ENCODE data around the gene CCDC177. TPM values are rescaled to one million over a fixed set of nuclear protein-coding genes. Genes with fewer than 3 reads are reported as not detected.
"Not testable (repeated sequence)": the region's sequence is repeated elsewhere in the genome, so short reads cannot be mapped to it uniquely, and the experiment has no call there.

CCDC177 gene
- total and polyA plus RNA-seq, 7 experiments from 2014 or later: not detected

DNA sequence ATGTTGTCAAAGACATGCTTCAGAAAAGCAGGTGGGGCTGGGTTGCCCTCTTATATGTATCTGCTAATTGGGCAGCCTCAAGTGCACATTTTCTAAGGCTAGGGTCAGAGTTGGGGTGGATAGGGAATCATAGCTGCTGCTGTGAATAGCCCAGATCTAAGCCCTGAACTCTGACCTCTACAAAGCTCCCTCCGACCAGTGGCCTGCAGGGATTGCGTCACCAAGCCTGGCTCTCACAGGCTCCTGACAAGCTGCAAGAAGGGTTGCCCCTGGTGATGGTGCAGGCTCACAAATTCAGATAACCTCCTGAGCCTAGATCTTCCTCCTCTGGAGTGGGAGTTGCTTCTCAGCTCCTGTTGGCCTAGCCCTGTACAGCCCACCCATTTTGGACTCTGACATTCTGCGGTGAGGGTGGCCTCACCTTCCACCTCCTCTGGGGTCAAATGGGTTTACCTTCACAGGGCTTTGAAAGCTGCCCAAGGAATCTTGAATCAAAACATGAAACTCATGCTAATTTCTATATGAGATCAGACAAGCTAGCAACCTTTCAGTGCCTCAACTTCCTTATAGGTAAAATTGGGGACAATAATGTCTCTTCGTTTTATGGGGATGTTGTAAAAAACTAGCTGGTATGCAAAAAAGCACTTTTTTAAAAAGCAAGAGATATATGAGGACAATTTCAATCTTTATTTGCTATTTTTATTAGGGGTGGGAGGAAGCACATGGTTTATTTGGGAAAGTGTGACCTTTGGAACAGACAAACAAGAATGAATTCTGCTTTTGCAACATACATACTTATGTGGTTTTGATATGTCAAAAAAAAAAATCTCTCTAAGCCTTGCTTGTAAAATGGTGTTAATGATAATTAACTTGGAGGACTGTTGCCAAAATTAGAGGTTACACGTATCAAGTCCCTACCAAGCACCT, 31.9 kb upstream of the CCDC177 start:
- H3K36me3 Mint-ChIP-seq: no peaks in the 10 kb centered on the region
- peaks cover 13 to 38% (median 22%) of the 10 kb centered on the region in 7 donors for H3K4me1 Mint-ChIP-seq
- no peak overlapping the region for H3K4me3 Mint-ChIP-seq
- Histone ChIP-seq H3K9me3 (ENCODE audit: control insufficient read depth in 2 of 3, low read length in 3 of 3) (no peaks in the 10 kb centered on the region), H3K4me3 (ENCODE audit: low read length) (no peak overlapping the region), H3K36me3 (ENCODE audit: control insufficient read depth in 2 of 3, insufficient read depth in 3 of 3, low read length in 3 of 3) (no peaks in the 10 kb centered on the region), H3K27me3 (ENCODE audit: control insufficient read depth in 2 of 2, insufficient read depth in 2 of 2, low read length in 2 of 2) (no peaks in the 10 kb centered on the region), H3K27ac (ENCODE audit: low read depth, low read length) (no peak overlapping the region), H3K4me1 (ENCODE audit: control insufficient read depth in 2 of 2, insufficient read depth in 2 of 2, low read length in 2 of 2) (peaks cover 8 to 16% of the 10 kb centered on the region in 2 donors)
- ChIA-PET CTCF (interaction anchor here (1.3 to 4.0 kb wide), 3 partner anchors 26 to 120 kb away, joined by 4 to 38 read pairs (median 9); no protein-coding TSS in a partner anchor), POLR2A (interaction anchor here (0.7 to 1.3 kb wide), 3 partner anchors 8 to 99 kb away, joined by 3 to 4 read pairs (median 3); no protein-coding TSS in a partner anchor)
- DNase-seq (no peak), ATAC-seq (no peak)
- no peaks in the 10 kb centered on the region for H3K27me3 Mint-ChIP-seq
- no peak overlapping the region for H3K27ac Mint-ChIP-seq
- intact Hi-C loops (cut with micrococcal nuclease): no loop called here
- no peaks in the 10 kb centered on the region for H3K9me3 Mint-ChIP-seq

DNA sequence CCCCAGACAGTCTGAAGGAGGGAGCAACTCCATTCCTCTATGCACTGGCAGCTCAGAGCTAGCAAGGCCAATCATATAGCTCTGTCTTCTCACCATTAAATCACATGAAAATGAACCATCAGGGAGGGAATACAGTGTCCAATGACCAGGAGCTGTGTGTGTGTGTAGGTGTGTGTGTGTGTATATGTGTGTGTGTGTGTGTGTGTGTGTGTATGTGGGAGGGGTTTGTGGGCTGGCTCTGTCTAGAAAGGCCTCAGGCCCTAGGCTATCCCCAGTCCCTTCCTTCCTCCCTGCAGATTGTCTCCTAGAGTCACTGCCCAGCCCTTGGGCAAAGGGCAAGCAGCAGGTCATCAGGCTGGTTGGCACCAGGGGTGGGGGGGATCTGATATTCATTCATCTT, 31.1 kb upstream of the CCDC177 start:
- peak overlapping the region in 1 of 9 donors; percentile 20 for H3K27ac Mint-ChIP-seq
- POLR2A ChIA-PET: interaction anchor here (0.7 to 1.3 kb wide), 4 partner anchors 9 to 161 kb away, joined by 3 to 4 read pairs (median 4); partner anchors contain the start of gene SRSF5
- peaks cover 13 to 38% (median 21%) of the 10 kb centered on the region in 7 donors for H3K4me1 Mint-ChIP-seq
- intact Hi-C loops (cut with micrococcal nuclease): no loop called here
- Histone ChIP-seq H3K9me3 (ENCODE audit: control insufficient read depth in 2 of 3, low read length in 3 of 3) (no peaks in the 10 kb centered on the region), H3K27ac (ENCODE audit: low read depth, low read length) (no peak overlapping the region), H3K36me3 (ENCODE audit: control insufficient read depth in 2 of 3, insufficient read depth in 3 of 3, low read length in 3 of 3) (no peaks in the 10 kb centered on the region), H3K27me3 (ENCODE audit: control insufficient read depth in 2 of 2, insufficient read depth in 2 of 2, low read length in 2 of 2) (no peaks in the 10 kb centered on the region), H3K4me3 (ENCODE audit: low read length) (no peak overlapping the region), H3K4me1 (ENCODE audit: control insufficient read depth in 2 of 2, insufficient read depth in 2 of 2, low read length in 2 of 2) (peaks cover 5 to 12% of the 10 kb centered on the region in 2 donors)
- no peaks in the 10 kb centered on the region for H3K27me3 Mint-ChIP-seq
- CTCF ChIA-PET: interaction anchor here (0.8 to 4.0 kb wide), 8 partner anchors 21 to 121 kb away, joined by 3 to 38 read pairs (median 4); no protein-coding TSS in a partner anchor
- no peak for DNase-seq
- no peaks in the 10 kb centered on the region for H3K9me3 Mint-ChIP-seq
- no peak for ATAC-seq
- no peak overlapping the region for H3K4me3 Mint-ChIP-seq
- H3K36me3 Mint-ChIP-seq: no peaks in the 10 kb centered on the region

DNA sequence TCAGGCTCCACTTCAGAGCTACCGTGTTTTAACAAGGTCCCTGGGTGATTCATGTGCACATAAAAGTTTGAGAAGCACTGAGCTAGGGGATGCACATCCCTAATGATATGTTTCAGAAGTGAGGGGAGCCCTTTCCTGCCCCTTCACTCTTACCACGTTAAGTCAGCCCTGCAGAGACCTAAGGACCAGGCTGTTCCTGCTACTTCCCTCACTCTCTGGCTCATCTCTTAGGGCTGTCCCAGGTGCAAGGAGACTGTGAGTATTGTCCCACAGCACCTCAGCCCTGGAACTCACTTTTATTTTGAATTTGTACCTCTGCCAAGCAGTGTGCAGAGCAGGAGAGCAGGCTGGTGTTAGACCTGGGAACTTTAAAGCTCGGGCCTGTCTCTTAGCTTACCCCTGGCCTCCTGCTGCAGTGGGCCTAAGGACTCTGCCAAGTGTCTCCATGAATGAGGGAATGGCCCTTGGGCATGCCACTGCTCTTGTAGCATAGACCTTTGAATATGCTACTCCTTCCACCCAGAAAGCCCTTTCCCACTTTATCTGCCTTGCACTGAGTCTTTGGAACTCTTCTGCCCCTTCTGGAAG, 25.7 kb upstream of the CCDC177 start:
- H3K27me3 Mint-ChIP-seq: peaks cover 0 to 5% (median 0%) of the 10 kb centered on the region in 5 donors
- Histone ChIP-seq H3K4me3 (ENCODE audit: low read length) (no peak overlapping the region), H3K27ac (ENCODE audit: low read depth, low read length) (no peak overlapping the region), H3K4me1 (ENCODE audit: control insufficient read depth in 2 of 2, insufficient read depth in 2 of 2, low read length in 2 of 2) (no peaks in the 10 kb centered on the region), H3K9me3 (ENCODE audit: control insufficient read depth in 2 of 3, low read length in 3 of 3) (no peaks in the 10 kb centered on the region), H3K36me3 (ENCODE audit: control insufficient read depth in 2 of 3, insufficient read depth in 3 of 3, low read length in 3 of 3) (no peaks in the 10 kb centered on the region), H3K27me3 (ENCODE audit: control insufficient read depth in 2 of 2, insufficient read depth in 2 of 2, low read length in 2 of 2) (no peaks in the 10 kb centered on the region)
- intact Hi-C loops (cut with micrococcal nuclease): loop anchor here (5.0 kb wide), 2 partner anchors 37 to 217 kb away; no protein-coding TSS in a partner anchor
- ChIA-PET POLR2A (no interaction called here), CTCF (interaction anchor here (0.6 to 1.2 kb wide), 2 partner anchors 65 to 127 kb away, joined by 3 read pairs; no protein-coding TSS in a partner anchor)
- peaks cover 0 to 11% (median 4%) of the 10 kb centered on the region in 7 donors for H3K4me1 Mint-ChIP-seq
- ATAC-seq (no peak), DNase-seq (no peak)
- H3K4me3 Mint-ChIP-seq: no peak overlapping the region
- H3K27ac Mint-ChIP-seq: no peak overlapping the region
- no peaks in the 10 kb centered on the region for H3K36me3 Mint-ChIP-seq
- no peaks in the 10 kb centered on the region for H3K9me3 Mint-ChIP-seq

DNA sequence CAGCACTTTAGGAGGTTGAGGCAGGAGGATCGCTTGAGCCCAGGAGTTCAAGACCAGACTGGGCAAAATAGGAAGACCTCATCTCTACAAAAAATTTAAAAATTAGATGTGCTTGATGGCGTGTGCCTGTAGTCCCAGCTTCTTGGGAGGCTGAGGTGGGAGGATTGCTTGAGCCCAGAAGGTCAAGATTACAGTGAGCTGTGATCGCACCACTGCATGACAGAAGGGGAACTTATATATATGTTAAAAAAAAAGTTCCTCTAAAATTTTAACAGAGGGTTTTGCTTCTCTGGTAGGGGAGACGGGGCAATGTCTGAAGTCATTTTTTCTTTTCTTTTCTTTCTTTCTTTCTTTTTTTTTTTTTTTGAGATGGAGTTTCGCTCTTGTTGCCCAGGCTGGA, 24.8 kb upstream of the CCDC177 start:
- H3K27ac Mint-ChIP-seq; H3K9me3 Mint-ChIP-seq; H3K27me3 ChIP-seq (ENCODE audit: control insufficient read depth in 2 of 2, insufficient read depth in 2 of 2, low read length in 2 of 2); H3K4me1 ChIP-seq (ENCODE audit: control insufficient read depth in 2 of 2, insufficient read depth in 2 of 2, low read length in 2 of 2); H3K4me3 Mint-ChIP-seq; H3K27me3 Mint-ChIP-seq; intact Hi-C loops (cut with micrococcal nuclease); DNase-seq; H3K9me3 ChIP-seq (ENCODE audit: control insufficient read depth in 2 of 3, low read length in 3 of 3); H3K36me3 ChIP-seq (ENCODE audit: control insufficient read depth in 2 of 3, insufficient read depth in 3 of 3, low read length in 3 of 3); H3K4me3 ChIP-seq (ENCODE audit: low read length); POLR2A ChIA-PET; H3K36me3 Mint-ChIP-seq; H3K27ac ChIP-seq (ENCODE audit: low read depth, low read length); ATAC-seq: not testable (repeated sequence)
- CTCF ChIA-PET: interaction anchor here (1.4 kb wide), 1 partner anchor 13 kb away, joined by 4 read pairs; no protein-coding TSS in a partner anchor
- H3K4me1 Mint-ChIP-seq: peaks cover 0 to 10% (median 4%) of the 10 kb centered on the region in 7 donors

DNA sequence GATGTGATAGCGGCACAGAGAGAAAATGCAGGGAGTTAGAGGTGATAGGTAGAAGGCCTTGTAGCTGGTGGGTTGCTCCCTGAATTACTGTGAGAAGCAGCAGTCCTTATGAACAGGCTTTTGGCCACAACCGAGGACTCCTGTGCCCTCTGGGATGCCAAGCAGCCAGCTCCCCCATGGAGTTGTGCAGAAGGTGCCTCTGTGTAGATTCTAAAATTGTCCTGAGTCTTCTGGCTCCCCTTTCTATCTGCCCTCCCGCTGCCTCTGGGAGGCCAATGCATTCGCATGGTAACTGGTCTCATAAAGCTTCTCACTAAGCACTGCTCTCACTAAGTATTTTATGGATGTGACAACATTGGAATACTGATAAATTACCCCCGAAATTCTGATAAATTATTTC, 20.7 kb upstream of the CCDC177 start:
- no peaks in the 10 kb centered on the region for H3K9me3 ChIP-seq (ENCODE audit: control insufficient read depth in 2 of 3, low read length in 3 of 3)
- POLR2A ChIA-PET: no interaction called here
- H3K36me3 ChIP-seq (ENCODE audit: control insufficient read depth in 2 of 3, insufficient read depth in 3 of 3, low read length in 3 of 3): no peaks in the 10 kb centered on the region
- CTCF ChIA-PET: no interaction called here
- intact Hi-C loops (cut with micrococcal nuclease): no loop called here
- H3K27me3 ChIP-seq (ENCODE audit: control insufficient read depth in 2 of 2, insufficient read depth in 2 of 2, low read length in 2 of 2): no peaks in the 10 kb centered on the region
- DNase-seq (no peak), ATAC-seq (no peak)
- H3K27me3 Mint-ChIP-seq: peaks cover 0 to 16% (median 0%) of the 10 kb centered on the region in 5 donors
- no peaks in the 10 kb centered on the region for H3K9me3 Mint-ChIP-seq
- no peak overlapping the region for H3K27ac Mint-ChIP-seq
- no peak overlapping the region for H3K27ac ChIP-seq (ENCODE audit: low read depth, low read length)
- no peak overlapping the region for H3K4me3 Mint-ChIP-seq
- H3K36me3 Mint-ChIP-seq: no peaks in the 10 kb centered on the region
- no peaks in the 10 kb centered on the region for H3K4me1 ChIP-seq (ENCODE audit: control insufficient read depth in 2 of 2, insufficient read depth in 2 of 2, low read length in 2 of 2)
- no peak overlapping the region for H3K4me3 ChIP-seq (ENCODE audit: low read length)
- H3K4me1 Mint-ChIP-seq: no peaks in the 10 kb centered on the region

DNA sequence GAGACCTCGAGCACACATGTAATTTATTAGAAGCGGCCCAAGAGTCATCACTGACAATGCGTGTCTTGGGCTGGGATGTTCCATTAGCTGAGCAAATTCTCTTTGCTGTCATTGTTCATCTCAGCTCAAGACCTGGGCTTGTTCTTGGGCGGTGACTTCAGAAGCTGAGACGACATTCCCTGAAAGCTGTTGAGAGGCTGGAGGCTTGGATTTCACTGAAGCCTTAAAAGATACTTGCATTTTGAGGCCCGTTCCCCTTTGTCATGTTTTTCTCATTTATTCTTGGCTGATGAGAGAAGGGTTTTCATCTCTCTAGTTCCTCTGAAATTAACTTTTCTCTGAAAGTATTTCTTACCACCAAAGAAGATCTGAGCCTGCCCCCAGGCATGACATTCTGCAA, 20.2 kb upstream of the CCDC177 start:
- Mint-ChIP-seq H3K9me3 (no peaks in the 10 kb centered on the region), H3K4me1 (no peaks in the 10 kb centered on the region), H3K27me3 (peaks cover 0 to 16% (median 0%) of the 10 kb centered on the region in 5 donors), H3K4me3 (no peak overlapping the region), H3K36me3 (no peaks in the 10 kb centered on the region), H3K27ac (no peak overlapping the region)
- no peaks in the 10 kb centered on the region for H3K9me3 ChIP-seq (ENCODE audit: control insufficient read depth in 2 of 3, low read length in 3 of 3)
- H3K27ac ChIP-seq (ENCODE audit: low read depth, low read length): no peak overlapping the region
- no peaks in the 10 kb centered on the region for H3K36me3 ChIP-seq (ENCODE audit: control insufficient read depth in 2 of 3, insufficient read depth in 3 of 3, low read length in 3 of 3)
- H3K27me3 ChIP-seq (ENCODE audit: control insufficient read depth in 2 of 2, insufficient read depth in 2 of 2, low read length in 2 of 2): no peaks in the 10 kb centered on the region
- no peaks in the 10 kb centered on the region for H3K4me1 ChIP-seq (ENCODE audit: control insufficient read depth in 2 of 2, insufficient read depth in 2 of 2, low read length in 2 of 2)
- intact Hi-C loops (cut with micrococcal nuclease): no loop called here
- H3K4me3 ChIP-seq (ENCODE audit: low read length): no peak overlapping the region
- no peak for DNase-seq
- CTCF ChIA-PET: no interaction called here
- POLR2A ChIA-PET: no interaction called here
- no peak for ATAC-seq

All from naive thymus-derived CD4-positive, alpha-beta T cell (primary cell).